CD14-positive monocyte (primary cell): ENCODE measurements around the gene KAT14. TPM values are rescaled to one million over a fixed set of nuclear protein-coding genes. Genes with fewer than 3 reads are reported as not detected.

Experiments
- DNase-seq, 3 donors: peaks; one replicate each; pipeline ENCODE4 v3.0.0-alpha.2; 2011 to 2022
- H2AFZ ChIP-seq: 2 replicates; pipeline ENCODE4 v1.6.0; 2012; ENCODE audit warnings: mild to moderate bottlenecking, low read depth, low read length, inconsistent platforms; ENCODE audit not compliant: insufficient read depth, poor library complexity, severe bottlenecking
- H3K27ac ChIP-seq, 2 donors: 1 replicate in 1 of 2; 2 replicates in 1 of 2; pipeline ENCODE4 v1.5.1; 2012 to 2013; ENCODE audit warnings: low read length in 2 of 2, control low read depth in 1 of 2, inconsistent platforms in 1 of 2, low read depth in 1 of 2, mild to moderate bottlenecking in 1 of 2
- H3K27me3 ChIP-seq, 2 donors: one replicate each; pipeline versions ENCODE4 v1.6.0 to v1.6.1; 2011 to 2013; ENCODE audit warnings: low read length in 2 of 2; ENCODE audit not compliant: control insufficient read depth in 2 of 2, insufficient read depth in 2 of 2
- H3K36me3 ChIP-seq, 2 donors: replicated peaks in 1 of 2; 1 replicate in 1 of 2; 2 replicates in 1 of 2; pipeline versions ENCODE4 v1.5.1 to v1.6.1; 2012 to 2013; ENCODE audit warnings: low read length in 2 of 2, control low read depth in 1 of 2, inconsistent platforms in 1 of 2, mild to moderate bottlenecking in 1 of 2; ENCODE audit not compliant: insufficient read depth in 2 of 2, control insufficient read depth in 1 of 2
- H3K4me1 ChIP-seq, 2 donors: 1 replicate in 1 of 2; 2 replicates in 1 of 2; pipeline versions ENCODE4 v1.5.1 to v1.6.1; 2012 to 2013; ENCODE audit warnings: low read length in 2 of 2, control low read depth in 1 of 2, inconsistent platforms in 1 of 2, mild to moderate bottlenecking in 1 of 2, moderate library complexity in 1 of 2; ENCODE audit not compliant: insufficient read depth in 2 of 2, control insufficient read depth in 1 of 2
- H3K4me2 ChIP-seq: replicated peaks from 2 replicates; pipeline ENCODE3; 2012; ENCODE audit warnings: low read length, moderate library complexity, mild to moderate bottlenecking; ENCODE audit not compliant: poor library complexity, severe bottlenecking; ENCODE audit errors: extremely low read depth
- H3K4me3 ChIP-seq, 3 experiments: fragments of 200-600 bp in 1 of 3; sonication (generic) in 1 of 3; replicated peaks in 1 of 3; 1 replicate in 2 of 3; 2 replicates in 1 of 3; pipeline ENCODE4 v1.5.1; 2011 to 2013; ENCODE audit warnings: low read length in 3 of 3, mild to moderate bottlenecking in 3 of 3, control low read depth in 2 of 3, low read depth in 2 of 3, inconsistent platforms in 1 of 3, moderate library complexity in 1 of 3
- H3K79me2 ChIP-seq: 2 replicates; pipeline ENCODE4 v1.6.0; 2012; ENCODE audit warnings: mild to moderate bottlenecking, control low read depth, inconsistent platforms, low read length, moderate library complexity; ENCODE audit not compliant: insufficient read depth
- H3K9ac ChIP-seq: 2 replicates; pipeline ENCODE4 v1.6.0; 2017; ENCODE audit warnings: low read length, mild to moderate bottlenecking; ENCODE audit not compliant: insufficient read depth, poor library complexity, severe bottlenecking
- H3K9me3 ChIP-seq, 2 donors: replicated peaks in 1 of 2; 1 replicate in 1 of 2; 2 replicates in 1 of 2; pipeline versions ENCODE4 v1.5.1 to v1.6.1; 2012 to 2013; ENCODE audit warnings: low read length in 2 of 2, control low read depth in 1 of 2; ENCODE audit not compliant: control insufficient read depth in 1 of 2, insufficient read depth in 1 of 2
- H4K20me1 ChIP-seq: 2 replicates; pipeline ENCODE4 v1.6.0; 2012; ENCODE audit warnings: mild to moderate bottlenecking, low read length, control low read depth, moderate library complexity; ENCODE audit not compliant: insufficient read depth
- H3K27ac Mint-ChIP-seq, 7 donors: one replicate each; pipeline ENCODE4 v1.8.0; 2020; ENCODE audit warnings: mild to moderate bottlenecking in 7 of 7, mixed read lengths in 7 of 7, moderate library complexity in 6 of 7, inconsistent platforms in 2 of 7
- H3K27me3 Mint-ChIP-seq, 3 donors: one replicate each; pipeline ENCODE4 v1.8.0; 2021 to 2022; ENCODE audit warnings: low read depth in 3 of 3, mild to moderate bottlenecking in 3 of 3, mixed read lengths in 3 of 3, moderate library complexity in 3 of 3, inconsistent platforms in 1 of 3
- H3K36me3 Mint-ChIP-seq, 2 donors: one replicate each; pipeline ENCODE4 v1.8.0; 2020; ENCODE audit warnings: mixed read lengths in 2 of 2, inconsistent platforms in 1 of 2, mild to moderate bottlenecking in 1 of 2
- H3K4me1 Mint-ChIP-seq: one replicate; pipeline ENCODE4 v1.8.0; 2020; ENCODE audit warnings: mild to moderate bottlenecking, mixed read lengths
- H3K4me3 Mint-ChIP-seq, 2 donors: one replicate each; pipeline ENCODE4 v1.8.0; 2020; ENCODE audit warnings: mild to moderate bottlenecking in 2 of 2, mixed read lengths in 2 of 2, moderate library complexity in 1 of 2
- H3K9me3 Mint-ChIP-seq, 7 donors: one replicate each; pipeline ENCODE4 v1.8.0; 2020 to 2022; ENCODE audit warnings: mixed read lengths in 7 of 7, mild to moderate bottlenecking in 6 of 7, moderate library complexity in 6 of 7, inconsistent platforms in 2 of 7
- CTCF ChIP-seq: fragments of 200-600 bp; IDR thresholded peaks from one replicate; pipeline ENCODE4 v1.8.0; 2022; ENCODE audit warnings: antibody characterized with exemption, mild to moderate bottlenecking
- WGBS: methylation state at CpG from one replicate; pipeline ENCODE4 v1.1.5; 2013; ENCODE audit warnings: missing lambda C conversion rate; ENCODE audit not compliant: insufficient coverage; 5-methylcytosine and 5-hydroxymethylcytosine counted together
- intact Hi-C, 2 donors: fragments of 100-400 bp; cut with micrococcal nuclease; formaldehyde crosslinking; loops; one replicate each; pipeline versions ENCODE4 v1.15.0 to v1.15.1; 2023
- polyA plus RNA-seq, 3 donors: library from polyadenylated mRNA; depleted of rRNA in 1 of 3; unstranded in 2 of 3; stranded (reverse) in 1 of 3; fragments of 300-500 nt in 2 of 3; fragments of >200 nt in 1 of 3; fragmentation: Illumina TruSeq in 2 of 3; gene quantifications; 1 replicate in 2 of 3; 2 replicates in 1 of 3; pipeline ENCODE4 v1.2.3, GENCODE V29; 2012 to 2021

KAT14 gene
- polyA plus RNA-seq, 3 donors = 3.4 to 6.0 (median 5.7) TPM

- Histone ChIP-seq H3K9me3 (no peaks in the 10 kb centered on the region), H3K4me3 (no peak overlapping the region), H3K4me1 (peaks cover 12% of the 10 kb centered on the region in 2 donors), H3K4me2 (no peak overlapping the region), H3K36me3 (peaks cover 30 to 77% of the 10 kb centered on the region in 2 donors), H3K9ac (no peak overlapping the region), H3K27me3 (no peaks in the 10 kb centered on the region), H4K20me1 (peaks cover 5% of the 10 kb centered on the region), H3K79me2 (peaks cover 10% of the 10 kb centered on the region), H2AFZ (no peak overlapping the region), H3K27ac (peak overlapping the region in 1 of 2 donors; percentile 56)
- peaks cover 19% of the 10 kb centered on the region for H3K4me1 Mint-ChIP-seq
- no peaks in the 10 kb centered on the region for H3K9me3 Mint-ChIP-seq
- no peak for TF ChIP-seq CTCF
- 38% methylated on average over 3 of the region's 3 CpGs for WGBS
- H3K27ac Mint-ChIP-seq = peak overlapping the region in 2 of 7 donors; percentile 7 to 47
- no peaks in the 10 kb centered on the region for H3K27me3 Mint-ChIP-seq
- intact Hi-C loops = no loop called here
- peaks cover 47 to 59% of the 10 kb centered on the region in 2 donors for H3K36me3 Mint-ChIP-seq
- DNase-seq = no peak
- no peak overlapping the region for H3K4me3 Mint-ChIP-seq
Observed at GRCh38 chr20:18165553-18165952, 27.9 kb downstream of the KAT14 start.

- intact Hi-C loops = no loop called here
- no peaks in the 10 kb centered on the region for H3K27me3 Mint-ChIP-seq
- Histone ChIP-seq H3K36me3 (peaks cover 28 to 77% of the 10 kb centered on the region in 2 donors), H3K4me2 (no peak overlapping the region), H3K27ac (peak overlapping the region in 1 of 2 donors; percentile 21), H3K9ac (no peak overlapping the region), H3K79me2 (peaks cover 10% of the 10 kb centered on the region), H3K27me3 (no peaks in the 10 kb centered on the region), H2AFZ (no peak overlapping the region), H3K4me3 (no peak overlapping the region), H4K20me1 (peaks cover 5% of the 10 kb centered on the region), H3K9me3 (no peaks in the 10 kb centered on the region), H3K4me1 (peaks cover 12% of the 10 kb centered on the region in 2 donors)
- H3K4me1 Mint-ChIP-seq = peaks cover 19% of the 10 kb centered on the region
- no CpG with 5 or more reads among the region's 5 CpGs for WGBS
- no peaks in the 10 kb centered on the region for H3K9me3 Mint-ChIP-seq
- peaks cover 52 to 62% of the 10 kb centered on the region in 2 donors for H3K36me3 Mint-ChIP-seq
- DNase-seq = no peak
- no peak for TF ChIP-seq CTCF
- H3K4me3 Mint-ChIP-seq = no peak overlapping the region
- peak overlapping the region in 4 of 7 donors; percentile 43 to 77 (median 71) for H3K27ac Mint-ChIP-seq
Observed at GRCh38 chr20:18166241-18166881, 28.7 kb downstream of the KAT14 start.
